ENCODE results near the gene CCL5.

Gene CCL5

GRCh38 chr17:35879773-35880654 lies at the start of gene CCL5:
Gene CCL5 (minus strand): TSS chr17:35880360.
- no peak for FAIRE-seq

GRCh38 chr17:35927714-35928113 lies 47.6 kb upstream of the CCL5 start:
- FAIRE-seq = no peak

- no peak for FAIRE-seq
Measured at GRCh38 chr17:35923609-35924114, 43.5 kb upstream of the CCL5 start.

GRCh38 chr17:35920229-35920628 lies 40.1 kb upstream of the CCL5 start:
- no peak for FAIRE-seq

- FAIRE-seq = no peak
Measured at GRCh38 chr17:35918665-35919064, 38.5 kb upstream of the CCL5 start.

GRCh38 chr17:35917519-35918213 lies 37.5 kb upstream of the CCL5 start:
- FAIRE-seq = no peak

GRCh38 chr17:35915153-35915964 lies 35.2 kb upstream of the CCL5 start:
- no peak for FAIRE-seq

- no peak for FAIRE-seq
Measured at GRCh38 chr17:35914354-35914753, 34.2 kb upstream of the CCL5 start.

GRCh38 chr17:35913609-35914008 lies 33.4 kb upstream of the CCL5 start:
- FAIRE-seq = no peak

- FAIRE-seq = no peak
Measured at GRCh38 chr17:35912942-35913341, 32.8 kb upstream of the CCL5 start.

- FAIRE-seq = no peak
Measured at GRCh38 chr17:35912339-35912912, 32.3 kb upstream of the CCL5 start.

- FAIRE-seq = no peak
Measured at GRCh38 chr17:35909408-35909807, 29.2 kb upstream of the CCL5 start.

- no peak for FAIRE-seq
Measured at GRCh38 chr17:35907691-35908090, 27.5 kb upstream of the CCL5 start.

GRCh38 chr17:35906926-35907637 lies 26.9 kb upstream of the CCL5 start:
- no peak for FAIRE-seq

- FAIRE-seq = no peak
Measured at GRCh38 chr17:35906191-35906925, 26.2 kb upstream of the CCL5 start.

- no peak for FAIRE-seq
Measured at GRCh38 chr17:35903451-35903850, 23.3 kb upstream of the CCL5 start.

- no peak for FAIRE-seq
Measured at GRCh38 chr17:35901631-35902175, 21.5 kb upstream of the CCL5 start.

- no peak for FAIRE-seq
Measured at GRCh38 chr17:35900708-35901480, 20.7 kb upstream of the CCL5 start.

GRCh38 chr17:35900280-35900679 lies 20.1 kb upstream of the CCL5 start:
- FAIRE-seq = no peak

Measured in islet of Langerhans (tissue), 1 donor.